ENCODE results near the gene C8A.

Gene C8A

GRCh38 chr1:56897150-56898004 is 42.8 kb downstream of the C8A start:
- Mint-ChIP-seq H3K27ac (no peak overlapping the region), H3K36me3 (ENCODE audit: low read depth) (no peaks in the 10 kb centered on the region), H3K4me1 (ENCODE audit: low read depth) (no peaks in the 10 kb centered on the region), H3K4me3 (no peak overlapping the region), H3K27me3 (peaks cover 7% of the 10 kb centered on the region), H3K9me3 (no peaks in the 10 kb centered on the region)

GRCh38 chr1:56898005-56898373 is 43.4 kb downstream of the C8A start:
- no peak overlapping the region for H3K27ac Mint-ChIP-seq
- no peaks in the 10 kb centered on the region for H3K4me1 Mint-ChIP-seq (ENCODE audit: low read depth)
- H3K9me3 Mint-ChIP-seq = no peaks in the 10 kb centered on the region
- H3K36me3 Mint-ChIP-seq (ENCODE audit: low read depth) = no peaks in the 10 kb centered on the region
- H3K4me3 Mint-ChIP-seq = no peak overlapping the region
- H3K27me3 Mint-ChIP-seq = peaks cover 7% of the 10 kb centered on the region

DNA sequence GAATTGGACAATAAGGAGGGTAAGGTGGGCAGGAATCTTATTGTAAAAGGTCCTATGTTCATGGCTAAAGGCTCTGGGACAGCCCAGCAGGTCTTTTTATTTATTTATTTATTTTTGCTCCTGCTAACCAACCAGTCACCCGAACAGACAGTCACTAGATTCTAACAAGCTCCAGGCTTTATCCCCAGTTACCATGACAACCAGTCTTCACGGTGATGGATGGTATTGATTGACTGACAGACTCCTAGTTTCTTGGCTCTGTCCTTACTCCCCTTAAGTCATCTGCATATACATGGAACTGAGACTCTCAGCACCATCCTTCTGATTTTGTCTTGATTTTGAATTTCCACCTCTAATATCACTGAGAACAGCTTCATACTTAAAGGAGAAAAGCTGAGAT is 44.3 kb downstream of the C8A start:
- H3K27me3 Mint-ChIP-seq = peaks cover 7% of the 10 kb centered on the region
- H3K36me3 Mint-ChIP-seq (ENCODE audit: low read depth) = no peaks in the 10 kb centered on the region
- H3K27ac Mint-ChIP-seq = no peak overlapping the region
- no peaks in the 10 kb centered on the region for H3K4me1 Mint-ChIP-seq (ENCODE audit: low read depth)
- H3K9me3 Mint-ChIP-seq = no peaks in the 10 kb centered on the region
- no peak overlapping the region for H3K4me3 Mint-ChIP-seq

GRCh38 chr1:56901716-56902115 is 47.1 kb downstream of the C8A start:
- Mint-ChIP-seq H3K36me3 (ENCODE audit: low read depth) (no peaks in the 10 kb centered on the region), H3K9me3 (no peaks in the 10 kb centered on the region), H3K4me1 (ENCODE audit: low read depth) (no peaks in the 10 kb centered on the region), H3K27ac (no peak overlapping the region), H3K27me3 (peaks cover 13% of the 10 kb centered on the region), H3K4me3 (no peak overlapping the region)

GRCh38 chr1:56903778-56904177 is 49.2 kb downstream of the C8A start:
- no peaks in the 10 kb centered on the region for H3K4me1 Mint-ChIP-seq (ENCODE audit: low read depth)
- no peaks in the 10 kb centered on the region for H3K9me3 Mint-ChIP-seq
- H3K36me3 Mint-ChIP-seq (ENCODE audit: low read depth) = no peaks in the 10 kb centered on the region
- no peak overlapping the region for H3K27ac Mint-ChIP-seq
- H3K4me3 Mint-ChIP-seq = no peak overlapping the region
- peaks cover 9% of the 10 kb centered on the region for H3K27me3 Mint-ChIP-seq

DNA sequence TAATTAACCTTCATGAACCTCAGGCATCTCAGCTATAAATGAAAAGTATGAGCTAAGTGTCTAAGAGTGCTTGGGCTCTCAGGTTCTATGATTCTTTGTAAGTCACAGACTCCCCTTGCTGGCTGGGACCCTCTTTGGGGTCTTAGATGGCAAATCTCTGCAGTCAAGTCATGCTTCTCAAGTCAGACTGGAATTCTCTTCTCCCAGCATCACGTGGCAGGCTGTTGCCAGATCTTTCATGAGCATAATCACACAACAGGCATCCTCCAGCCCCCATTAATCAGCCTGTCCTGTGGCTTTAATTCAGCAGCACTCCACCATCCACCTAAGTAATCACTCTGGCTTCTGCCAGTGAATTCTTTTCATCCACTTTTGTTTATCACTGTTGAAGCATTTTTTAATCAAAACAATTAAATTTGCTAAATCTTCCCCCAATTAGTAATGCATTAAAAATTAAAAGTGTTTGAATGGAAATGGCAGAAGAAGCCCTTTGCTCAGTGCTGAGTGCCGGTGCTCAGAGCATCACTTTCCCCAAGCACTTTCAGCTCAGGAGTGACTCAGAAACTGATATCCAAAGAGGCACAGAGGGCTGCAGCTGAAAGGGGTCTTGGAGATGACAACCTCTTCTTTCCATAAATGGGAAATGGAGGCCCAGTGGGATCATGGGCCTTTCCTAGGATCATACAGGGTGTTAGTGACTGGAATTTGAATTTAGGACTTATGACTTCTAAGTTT is 50.2 kb downstream of the C8A start:
- no peak overlapping the region for H3K4me3 Mint-ChIP-seq
- H3K27ac Mint-ChIP-seq = no peak overlapping the region
- H3K27me3 Mint-ChIP-seq = peaks cover 9% of the 10 kb centered on the region
- no peaks in the 10 kb centered on the region for H3K36me3 Mint-ChIP-seq (ENCODE audit: low read depth)
- H3K4me1 Mint-ChIP-seq (ENCODE audit: low read depth) = peaks cover under 1% of the 10 kb centered on the region
- H3K9me3 Mint-ChIP-seq = no peaks in the 10 kb centered on the region

DNA sequence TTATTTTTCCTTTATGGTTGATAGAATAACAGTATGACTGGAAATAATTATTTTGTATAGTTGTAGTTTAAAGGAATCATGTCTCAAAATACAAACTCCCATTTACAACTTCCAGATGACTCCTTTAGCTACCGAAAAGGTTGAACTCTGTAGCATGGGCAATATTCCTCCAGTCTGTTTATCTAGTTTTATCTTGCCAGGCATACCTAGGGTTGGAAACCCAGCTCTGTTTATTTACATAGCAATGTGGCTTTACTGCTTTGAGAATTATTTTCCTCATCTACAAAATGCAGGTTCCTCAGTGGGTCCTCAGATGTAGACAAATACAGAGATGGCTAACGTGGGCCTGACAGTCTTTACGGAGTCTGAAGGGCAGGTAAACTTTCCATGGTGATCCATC is 51.1 kb downstream of the C8A start:
- Mint-ChIP-seq H3K27ac (no peak overlapping the region), H3K9me3 (no peaks in the 10 kb centered on the region), H3K4me3 (no peak overlapping the region), H3K4me1 (ENCODE audit: low read depth) (peaks cover 3% of the 10 kb centered on the region), H3K36me3 (ENCODE audit: low read depth) (no peaks in the 10 kb centered on the region), H3K27me3 (peaks cover 9% of the 10 kb centered on the region)

GRCh38 chr1:56908619-56909221 is 54.1 kb downstream of the C8A start:
- H3K36me3 Mint-ChIP-seq (ENCODE audit: low read depth) = no peaks in the 10 kb centered on the region
- H3K27ac Mint-ChIP-seq = no peak overlapping the region
- peaks cover 6% of the 10 kb centered on the region for H3K27me3 Mint-ChIP-seq
- no peaks in the 10 kb centered on the region for H3K9me3 Mint-ChIP-seq
- no peak overlapping the region for H3K4me3 Mint-ChIP-seq
- peaks cover 3% of the 10 kb centered on the region for H3K4me1 Mint-ChIP-seq (ENCODE audit: low read depth)

- Mint-ChIP-seq H3K36me3 (ENCODE audit: low read depth) (no peaks in the 10 kb centered on the region), H3K4me1 (ENCODE audit: low read depth) (peaks cover 3% of the 10 kb centered on the region), H3K4me3 (no peak overlapping the region), H3K27me3 (peaks cover 6% of the 10 kb centered on the region), H3K9me3 (no peaks in the 10 kb centered on the region), H3K27ac (no peak overlapping the region)
Observed at GRCh38 chr1:56910441-56910985, 55.9 kb downstream of the C8A start.

GRCh38 chr1:56911098-56911938 is 56.7 kb downstream of the C8A start:
- no peak overlapping the region for H3K27ac Mint-ChIP-seq
- no peaks in the 10 kb centered on the region for H3K9me3 Mint-ChIP-seq
- no peaks in the 10 kb centered on the region for H3K36me3 Mint-ChIP-seq (ENCODE audit: low read depth)
- no peak overlapping the region for H3K4me3 Mint-ChIP-seq
- peaks cover 3% of the 10 kb centered on the region for H3K4me1 Mint-ChIP-seq (ENCODE audit: low read depth)
- H3K27me3 Mint-ChIP-seq = peaks cover 8% of the 10 kb centered on the region

DNA sequence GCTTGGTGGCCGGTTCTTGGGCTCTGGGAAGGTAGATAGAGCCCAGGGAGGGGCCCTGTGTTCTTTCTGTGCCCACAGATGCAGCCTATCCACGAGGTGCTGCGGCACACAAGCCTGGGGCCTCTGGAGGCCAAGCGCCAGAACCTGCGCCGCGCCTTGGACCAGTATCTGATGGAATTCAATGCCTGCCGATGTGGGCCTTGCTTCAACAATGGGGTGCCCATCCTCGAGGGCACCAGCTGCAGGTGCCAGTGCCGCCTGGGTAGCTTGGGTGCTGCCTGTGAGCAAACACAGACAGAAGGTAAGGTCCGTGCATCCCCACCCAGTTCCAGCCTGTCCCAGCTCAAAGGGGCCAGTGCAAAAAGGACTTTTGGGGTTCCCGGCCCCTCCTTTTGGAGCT is 57.7 kb downstream of the C8A start:
- H3K36me3 Mint-ChIP-seq (ENCODE audit: low read depth) = no peaks in the 10 kb centered on the region
- no peaks in the 10 kb centered on the region for H3K9me3 Mint-ChIP-seq
- no peak overlapping the region for H3K4me3 Mint-ChIP-seq
- H3K27ac Mint-ChIP-seq = no peak overlapping the region
- H3K27me3 Mint-ChIP-seq = peaks cover 8% of the 10 kb centered on the region
- peaks cover 3% of the 10 kb centered on the region for H3K4me1 Mint-ChIP-seq (ENCODE audit: low read depth)

DNA sequence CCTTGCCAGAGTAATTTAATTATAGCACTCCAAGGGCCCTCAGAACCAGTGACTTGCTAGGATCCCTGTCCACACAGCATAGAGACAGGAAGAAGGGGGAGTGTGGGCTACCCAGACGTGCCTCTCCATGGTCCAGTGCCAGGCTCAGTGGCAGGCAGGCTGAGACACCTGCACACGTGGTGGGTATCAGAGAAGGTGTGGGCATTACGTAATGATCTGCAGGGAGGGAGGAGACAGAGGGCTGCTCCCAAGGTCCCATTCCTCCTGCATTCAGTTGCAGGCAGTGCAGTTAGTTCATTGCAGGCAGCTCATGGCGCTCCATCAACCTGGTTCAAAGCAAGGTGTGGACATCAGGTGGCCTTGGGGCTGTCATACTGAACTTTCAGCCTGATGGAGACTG is 61.4 kb downstream of the C8A start:
- Mint-ChIP-seq H3K27me3 (peaks cover 8% of the 10 kb centered on the region), H3K27ac (no peak overlapping the region), H3K4me3 (no peak overlapping the region), H3K9me3 (no peaks in the 10 kb centered on the region), H3K4me1 (ENCODE audit: low read depth) (no peaks in the 10 kb centered on the region), H3K36me3 (ENCODE audit: low read depth) (no peaks in the 10 kb centered on the region)

GRCh38 chr1:56916630-56917029 is 62.0 kb downstream of the C8A start:
- H3K9me3 Mint-ChIP-seq = no peaks in the 10 kb centered on the region
- no peak overlapping the region for H3K27ac Mint-ChIP-seq
- no peaks in the 10 kb centered on the region for H3K4me1 Mint-ChIP-seq (ENCODE audit: low read depth)
- H3K27me3 Mint-ChIP-seq = peaks cover 8% of the 10 kb centered on the region
- H3K36me3 Mint-ChIP-seq (ENCODE audit: low read depth) = no peaks in the 10 kb centered on the region
- H3K4me3 Mint-ChIP-seq = no peak overlapping the region

GRCh38 chr1:56917356-56917755 is 62.8 kb downstream of the C8A start:
- Mint-ChIP-seq H3K27ac (no peak overlapping the region), H3K9me3 (no peaks in the 10 kb centered on the region), H3K36me3 (ENCODE audit: low read depth) (no peaks in the 10 kb centered on the region), H3K4me3 (no peak overlapping the region), H3K27me3 (peaks cover 12% of the 10 kb centered on the region), H3K4me1 (ENCODE audit: low read depth) (no peaks in the 10 kb centered on the region)
